T-cell (primary cell): Measurements from ENCODE around the gene NAGA. TPM values are rescaled to one million over a fixed set of nuclear protein-coding genes. Genes with fewer than 3 reads are reported as not detected.

Source experiments
- ATAC-seq, 4 experiments: fragments of 200-7000 bp in 3 of 4; fragments of 150-1000 bp in 1 of 4; cut with Tn5 transposase; replicated peaks in 1 of 4; 1 replicate in 3 of 4; 2 replicates in 1 of 4; pipeline ENCODE4 v1.10.0; 2021; ENCODE audit warnings: moderate library complexity in 3 of 4, mild to moderate bottlenecking in 2 of 4, moderate number of reproducible peaks in 1 of 4
- CTCF ChIA-PET, 2 donors: fragments of 300-600 bp; sonication (Branson Sonifier 250); formaldehyde crosslinking; loops; one replicate each; lab custom pipeline; 2022; ENCODE audit warnings: antibody characterized with exemption in 2 of 2; lab: Charles Lee
- POLR2A ChIA-PET, 2 donors: fragments of 300-600 bp; sonication (Branson Sonifier 250); formaldehyde crosslinking; loops; one replicate each; lab custom pipeline; 2022; ENCODE audit warnings: antibody characterized with exemption in 2 of 2; lab: Charles Lee
- DNase-seq, 35 experiments: peaks; one replicate each; pipeline versions ENCODE4 v3.0.0 to v3.0.0-alpha.2; 2013 to 2023
- H3K27ac ChIP-seq: one replicate; pipeline ENCODE4 v1.5.1; 2013; ENCODE audit warnings: low read length
- H3K27me3 ChIP-seq, 2 experiments: replicated peaks in 1 of 2; 1 replicate in 1 of 2; 2 replicates in 1 of 2; pipeline versions ENCODE4 v1.6.1 to v1.7.0; 2013; ENCODE audit warnings: low read length in 1 of 2, mixed read lengths in 1 of 2; ENCODE audit not compliant: control insufficient read depth in 2 of 2, insufficient read depth in 2 of 2; ENCODE audit errors: extremely low read depth in 1 of 2
- H3K36me3 ChIP-seq, 2 donors: 1 replicate in 1 of 2; 2 replicates in 1 of 2; pipeline versions ENCODE4 v1.6.1 to v1.7.0; 2013; ENCODE audit warnings: low read length in 1 of 2; ENCODE audit not compliant: control insufficient read depth in 2 of 2, insufficient read depth in 1 of 2; ENCODE audit errors: extremely low read depth in 1 of 2
- H3K4me1 ChIP-seq, 2 experiments: 1 replicate in 1 of 2; 2 replicates in 1 of 2; pipeline versions ENCODE4 v1.6.1 to v1.7.0; 2013; ENCODE audit warnings: low read length in 2 of 2, mixed read lengths in 1 of 2; ENCODE audit not compliant: insufficient read depth in 2 of 2, control insufficient read depth in 1 of 2; ENCODE audit errors: extremely low read depth in 1 of 2
- H3K4me3 ChIP-seq, 2 donors: 1 replicate in 1 of 2; 2 replicates in 1 of 2; pipeline versions ENCODE4 v1.5.1 to v1.7.0; 2013; ENCODE audit warnings: mild to moderate bottlenecking in 2 of 2, low read length in 1 of 2, moderate library complexity in 1 of 2; ENCODE audit not compliant: control insufficient read depth in 1 of 2; ENCODE audit errors: extremely low read depth in 1 of 2
- H3K9me3 ChIP-seq: 2 replicates; pipeline ENCODE4 v1.7.0; 2013
- H3K27ac Mint-ChIP-seq, 2 donors: one replicate each; pipeline ENCODE4 v1.8.0; 2020 to 2021; ENCODE audit warnings: mild to moderate bottlenecking in 2 of 2, mixed read lengths in 2 of 2
- H3K27me3 Mint-ChIP-seq, 2 donors: one replicate each; pipeline ENCODE4 v1.8.0; 2021 to 2022; ENCODE audit warnings: mixed read lengths in 2 of 2
- H3K36me3 Mint-ChIP-seq: one replicate; pipeline ENCODE4 v1.8.0; 2021; ENCODE audit warnings: mixed read lengths
- H3K4me1 Mint-ChIP-seq, 3 donors: one replicate each; pipeline ENCODE4 v1.8.0; 2020 to 2022; ENCODE audit warnings: mixed read lengths in 3 of 3, mild to moderate bottlenecking in 1 of 3
- H3K4me3 Mint-ChIP-seq, 3 donors: one replicate each; pipeline ENCODE4 v1.8.0; 2020 to 2022; ENCODE audit warnings: mild to moderate bottlenecking in 3 of 3, mixed read lengths in 3 of 3, moderate library complexity in 3 of 3
- H3K9me3 Mint-ChIP-seq, 3 donors: one replicate each; pipeline ENCODE4 v1.8.0; 2020 to 2022; ENCODE audit warnings: mixed read lengths in 3 of 3
- WGBS: methylation state at CpG from one replicate; pipeline ENCODE4 v1.1.5; 2013; ENCODE audit warnings: missing lambda C conversion rate; ENCODE audit not compliant: insufficient coverage; 5-methylcytosine and 5-hydroxymethylcytosine counted together
- total RNA-seq, 35 experiments: library from RNA in 6 of 35; stranded (reverse) in 6 of 35; fragments of 120-200 nt in 1 of 35; gene quantifications; one replicate each; pipeline versions ENCODE4 v1.2.1 to v1.2.4 and lab custom pipeline; 2013 to 2026

The NAGA gene
- total RNA-seq, 5 donors from 2014 or later (not counting 1 experiment from before 2014, with no cell fraction given), result 6.9 to 14.3 (median 11.6) TPM

- Histone ChIP-seq H3K27ac (no peak overlapping the region), H3K9me3 (no peaks in the 10 kb centered on the region), H3K4me3 (no peak overlapping the region), H3K36me3 (peaks cover 0 to 50% of the 10 kb centered on the region in 2 donors), H3K27me3 (no peaks in the 10 kb centered on the region), H3K4me1 (peaks cover 9 to 30% of the 10 kb centered on the region in 2 experiments)
- no peaks in the 10 kb centered on the region for H3K9me3 Mint-ChIP-seq
- WGBS, result 98% methylated on average over 6 of the region's 8 CpGs
- H3K27me3 Mint-ChIP-seq, result no peaks in the 10 kb centered on the region
- no peak for DNase-seq
- H3K36me3 Mint-ChIP-seq, result peaks cover 43% of the 10 kb centered on the region
- peaks cover 47 to 57% (median 54%) of the 10 kb centered on the region in 3 donors for H3K4me1 Mint-ChIP-seq
- POLR2A ChIA-PET, result interaction anchor here in 1 of 2 donors (0.6 kb wide), 1 partner anchor 1162 kb away, joined by 3 read pairs; no protein-coding TSS in a partner anchor
- no peak for ATAC-seq
- H3K27ac Mint-ChIP-seq, result no peak overlapping the region
- H3K4me3 Mint-ChIP-seq, result no peak overlapping the region
- CTCF ChIA-PET, result no interaction called here
Measured at GRCh38 chr22:42084874-42085273, 14.3 kb upstream of the NAGA start.

DNA sequence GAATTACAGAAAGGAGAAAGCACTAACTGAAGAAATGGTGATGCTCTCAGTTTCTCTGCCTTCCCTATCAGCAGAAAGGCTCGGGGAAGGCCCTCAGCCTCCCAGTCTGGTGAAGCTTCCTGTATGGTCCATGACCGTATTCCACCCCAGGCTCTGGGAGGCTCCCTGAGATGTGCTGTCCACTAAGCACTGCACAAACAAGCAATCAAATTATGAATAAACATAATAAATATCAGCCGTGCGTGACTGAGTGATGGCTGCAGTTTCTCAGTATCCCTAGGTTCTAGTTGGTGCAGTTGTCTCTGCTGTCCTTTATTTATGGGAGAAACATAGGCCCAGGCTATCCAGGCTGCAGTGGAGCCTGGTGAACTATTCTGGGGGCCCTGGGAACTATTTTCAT, 12.5 kb upstream of the NAGA start:
- ATAC-seq (no peak), DNase-seq (no peak)
- peaks cover 0 to 50% of the 10 kb centered on the region in 2 donors for H3K36me3 ChIP-seq
- peaks cover 41 to 52% (median 52%) of the 10 kb centered on the region in 3 donors for H3K4me1 Mint-ChIP-seq
- H3K27ac Mint-ChIP-seq, result peak overlapping the region in 1 of 2 donors; percentile 25
- no peak overlapping the region for H3K27ac ChIP-seq
- H3K27me3 Mint-ChIP-seq, result no peaks in the 10 kb centered on the region
- H3K27me3 ChIP-seq, result no peaks in the 10 kb centered on the region
- peaks cover 35% of the 10 kb centered on the region for H3K36me3 Mint-ChIP-seq
- ChIA-PET POLR2A (no interaction called here), CTCF (interaction anchor here in 1 of 2 donors (0.6 kb wide), 1 partner anchor 224 kb away, joined by 6 read pairs; no protein-coding TSS in a partner anchor)
- H3K9me3 Mint-ChIP-seq, result no peaks in the 10 kb centered on the region
- WGBS, result 100% methylated on average over 1 of the region's 4 CpGs
- no peaks in the 10 kb centered on the region for H3K9me3 ChIP-seq
- peaks cover 13 to 30% of the 10 kb centered on the region in 2 experiments for H3K4me1 ChIP-seq
- peak overlapping the region in 1 of 3 donors; percentile 16 for H3K4me3 Mint-ChIP-seq
- no peak overlapping the region for H3K4me3 ChIP-seq

- no peaks in the 10 kb centered on the region for H3K9me3 ChIP-seq
- peaks cover 23% of the 10 kb centered on the region for H3K36me3 Mint-ChIP-seq
- H3K27me3 ChIP-seq, result no peaks in the 10 kb centered on the region
- peak overlapping the region; percentile 94 to 96 (median 95) for H3K4me3 Mint-ChIP-seq
- ChIA-PET CTCF (interaction anchor here in 1 of 2 donors (0.5 to 1.9 kb wide), 5 partner anchors 10 to 364 kb away, joined by 3 to 16 read pairs (median 5); partner anchors contain the start of genes NAGA and NDUFA6), POLR2A (interaction anchor here (0.5 to 1.9 kb wide), 4 partner anchors 10 to 189 kb away, joined by 3 to 36 read pairs (median 4); partner anchors contain the start of gene NDUFA6 (in 1 of the 2))
- H3K27me3 Mint-ChIP-seq, result no peaks in the 10 kb centered on the region
- H3K4me3 ChIP-seq, result peak overlapping the region; percentile 80 to 82
- peak overlapping the region; percentile 93 to 98 for H3K27ac Mint-ChIP-seq
- ATAC-seq (no peak), DNase-seq (peak in 5 of 35 experiments; percentile 5 to 48 (median 18))
- peaks cover 32 to 45% (median 44%) of the 10 kb centered on the region in 3 donors for H3K4me1 Mint-ChIP-seq
- peaks cover 0 to 30% of the 10 kb centered on the region in 2 donors for H3K36me3 ChIP-seq
- H3K9me3 Mint-ChIP-seq, result no peaks in the 10 kb centered on the region
- peaks cover 13 to 36% of the 10 kb centered on the region in 2 experiments for H3K4me1 ChIP-seq
- H3K27ac ChIP-seq, result peak overlapping the region; percentile 98
- WGBS, result 0% methylated on average over 2 of the region's 14 CpGs
Measured at GRCh38 chr22:42080287-42080686, 9.7 kb upstream of the NAGA start.

GRCh38 chr22:42079319-42080251, 9.0 kb upstream of the NAGA start, which contains the start of gene SMDT1:
Gene SMDT1, plus strand, starts transcription at chr22:42079700. Its CDS starts 69 bp downstream, at chr22:42079769.
- Histone ChIP-seq H3K4me3 (peak within 1 kb of the TSS; percentile 80 to 82), H3K27ac (peak within 1 kb of the TSS; percentile 98), H3K9me3 (no peaks in the 10 kb centered on the region), H3K27me3 (no peaks in the 10 kb centered on the region), H3K4me1 (peaks cover 15 to 43% of the 10 kb centered on the region in 2 experiments), H3K36me3 (peaks cover 0 to 23% of the 10 kb centered on the region in 2 donors)
- ChIA-PET CTCF (interaction anchor here in 1 of 2 donors (0.6 to 1.9 kb wide), 5 partner anchors 9 to 413 kb away, joined by 3 to 16 read pairs (median 3); partner anchors contain the start of genes NAGA and NDUFA6), POLR2A (interaction anchor here (0.6 to 1.9 kb wide), 5 partner anchors 10 to 212 kb away, joined by 3 to 36 read pairs (median 5); partner anchors contain the start of gene NDUFA6 (in 1 of the 2))
- peak; percentile 95 to 100 (median 98) for DNase-seq
- peaks cover 38 to 52% (median 45%) of the 10 kb centered on the region in 3 donors for H3K4me1 Mint-ChIP-seq
- H3K4me3 Mint-ChIP-seq, result peak within 1 kb of the TSS; percentile 94 to 96 (median 95)
- H3K36me3 Mint-ChIP-seq, result peaks cover 20% of the 10 kb centered on the region
- no peaks in the 10 kb centered on the region for H3K9me3 Mint-ChIP-seq
- H3K27me3 Mint-ChIP-seq, result no peaks in the 10 kb centered on the region
- peak within 1 kb of the TSS; percentile 93 to 98 for H3K27ac Mint-ChIP-seq
- WGBS, result under 1% methylated on average over 71 of the region's 71 CpGs
- ATAC-seq, result peak; percentile 91 to 93 (median 92)

GRCh38 chr22:42078469-42079318, 8.1 kb upstream of the NAGA start:
- H3K4me1 Mint-ChIP-seq, result peaks cover 38 to 49% (median 41%) of the 10 kb centered on the region in 3 donors
- H3K4me3 ChIP-seq, result peak overlapping the region; percentile 80 to 82

More at GRCh38 chr22:42078469-42079318, 8.1 kb upstream of the NAGA start:
- ChIA-PET POLR2A (interaction anchor here (0.6 to 1.9 kb wide), 3 partner anchors 11 to 211 kb away, joined by 3 to 36 read pairs (median 4); partner anchors contain the start of gene NDUFA6 (in 1 of the 2)), CTCF (interaction anchor here (0.6 to 1.9 kb wide), 3 partner anchors 12 to 488 kb away, joined by 3 to 16 read pairs (median 4); partner anchors contain the start of gene NDUFA6 (in 1 of the 2))
- peak overlapping the region; percentile 93 to 98 for H3K27ac Mint-ChIP-seq
- H3K27me3 Mint-ChIP-seq, result no peaks in the 10 kb centered on the region
- peaks cover 0 to 15% of the 10 kb centered on the region in 2 donors for H3K36me3 ChIP-seq
- no peaks in the 10 kb centered on the region for H3K9me3 Mint-ChIP-seq
- WGBS, result 76% methylated on average over 21 of the region's 24 CpGs
- H3K36me3 Mint-ChIP-seq, result peaks cover 13% of the 10 kb centered on the region
- peak overlapping the region; percentile 94 to 96 (median 95) for H3K4me3 Mint-ChIP-seq
- peak overlapping the region; percentile 98 for H3K27ac ChIP-seq
- DNase-seq (peak in 3 of 35 experiments; percentile 9 to 21 (median 19)), ATAC-seq (peak in 1 of 4 experiments; percentile 1)
- H3K9me3 ChIP-seq, result no peaks in the 10 kb centered on the region
- no peaks in the 10 kb centered on the region for H3K27me3 ChIP-seq
- H3K4me1 ChIP-seq, result peaks cover 15 to 52% of the 10 kb centered on the region in 2 experiments
